Panc1 (cell line): Measurements from ENCODE around the gene RGS10. TPM values are rescaled to one million over a fixed set of nuclear protein-coding genes. Genes with fewer than 3 reads are reported as not detected.

Experiments used
- ATAC-seq: fragments of 200-7000 bp; cut with Tn5 transposase; 2 replicates; pipeline ENCODE4 v1.9.1; 2020; ENCODE audit warnings: mild to moderate bottlenecking, moderate library complexity
- BruUV-seq: library from RNA; stranded (reverse); fragments of 400-500 nt; replicated peaks from 2 replicates; lab custom pipeline; 2021; lab: Mats Ljungman, UMichigan
- CTCF ChIA-PET: fragments of 300-600 bp; sonication (Branson Sonifier 250); formaldehyde crosslinking; loops from one replicate; lab custom pipeline; 2022; ENCODE audit warnings: antibody characterized with exemption; lab: Charles Lee
- POLR2A ChIA-PET: fragments of 300-600 bp; sonication (Branson Sonifier 250); formaldehyde crosslinking; loops from one replicate; lab custom pipeline; 2022; ENCODE audit warnings: antibody characterized with exemption; lab: Charles Lee
- DNase-seq: peaks from one replicate; pipeline ENCODE4 v3.0.0-alpha.2; 2010; ENCODE audit warnings: low read depth, low spot score
- H3K27ac ChIP-seq: 2 replicates; pipeline ENCODE4 v1.5.1; 2011; ENCODE audit warnings: mild to moderate bottlenecking, low read length, inconsistent platforms
- H3K27me3 ChIP-seq: fragments of 200-500 bp; sonication (Bioruptor generic); 2 replicates; pipeline ENCODE4 v1.6.0; 2014; ENCODE audit warnings: low read length, inconsistent platforms; ENCODE audit not compliant: control insufficient read depth, insufficient read depth
- H3K36me3 ChIP-seq: fragments of 200-500 bp; sonication (Bioruptor generic); 2 replicates; pipeline ENCODE4 v1.5.1; 2014; ENCODE audit warnings: inconsistent platforms, mild to moderate bottlenecking, low read length, moderate library complexity; ENCODE audit not compliant: control insufficient read depth, insufficient read depth
- H3K4me1 ChIP-seq: 2 replicates; pipeline ENCODE4 v1.5.1; 2011; ENCODE audit warnings: inconsistent platforms, mild to moderate bottlenecking, low read length, moderate library complexity; ENCODE audit not compliant: control insufficient read depth, insufficient read depth
- H3K4me3 ChIP-seq, 2 experiments: 2 replicates each; pipeline ENCODE4 v1.5.1; 2011 to 2012; ENCODE audit warnings: low read depth in 2 of 2, low read length in 2 of 2, mild to moderate bottlenecking in 2 of 2, inconsistent platforms in 1 of 2, moderate library complexity in 1 of 2
- H3K9me3 ChIP-seq: fragments of 200-500 bp; sonication (Bioruptor generic); 2 replicates; pipeline ENCODE4 v1.5.1; 2014; ENCODE audit warnings: low read depth, mild to moderate bottlenecking, inconsistent platforms, low read length, moderate library complexity; ENCODE audit not compliant: control insufficient read depth, insufficient read depth
- CTCF ChIP-seq: fragments of 450-650 bp; IDR thresholded peaks from 2 replicates; pipeline ENCODE4 v1.5.1; 2017; ENCODE audit warnings: mild to moderate bottlenecking
- POLR2AphosphoS5 ChIP-seq: IDR thresholded peaks from 2 replicates; pipeline ENCODE4 v1.6.1; 2012; ENCODE audit warnings: mild to moderate bottlenecking, low read depth, low read length, moderate library complexity
- REST ChIP-seq, 2 experiments: IDR thresholded peaks; 2 replicates each; pipeline ENCODE4 v1.6.1; 2011 to 2012; ENCODE audit warnings: low read depth in 2 of 2, control low read depth in 1 of 2, low read length in 1 of 2, mild to moderate bottlenecking in 1 of 2, moderate library complexity in 1 of 2; ENCODE audit not compliant: insufficient read depth in 1 of 2
- SIN3A ChIP-seq: IDR thresholded peaks from 2 replicates; pipeline ENCODE4 v1.6.1; 2012; ENCODE audit warnings: low read depth, mild to moderate bottlenecking, low read length, moderate library complexity, borderline replicate concordance; ENCODE audit not compliant: insufficient read depth
- TCF7L2 ChIP-seq: IDR thresholded peaks from 2 replicates; pipeline ENCODE4 v1.6.1; 2011; ENCODE audit warnings: mild to moderate bottlenecking, low read depth, low read length, inconsistent platforms
- in situ Hi-C: cut with HindIII; loops from 2 replicates; pipeline ENCODE4 v1.10.0; 2016; ENCODE audit warnings: low sequenced_read_pairs, low pct_unique_long_range_greater_than_20kb
- intact Hi-C: fragments of 100-400 bp; cut with micrococcal nuclease; formaldehyde crosslinking; loops from one replicate; pipeline ENCODE4 v1.10.0; 2022; ENCODE audit not compliant: unreplicated experiment
- total RNA-seq: library from RNA; stranded (reverse); gene quantifications from one replicate; pipeline ENCODE4 v1.2.1, GENCODE V29; 2021; ENCODE audit not compliant: unreplicated experiment

RGS10 gene
- total RNA-seq, 1 experiment from 2014 or later = 68.6 TPM

- no peak for TF ChIP-seq SIN3A
- TF ChIP-seq TCF7L2 = no peak
- no peak for TF ChIP-seq REST (IDR thresholded peaks at IDR 0.05; ENCODE audit: insufficient read depth in 1 of 2, low read depth in 2 of 2, low read length in 1 of 2)
- no peak for TF ChIP-seq CTCF
- TF ChIP-seq POLR2AphosphoS5 = no peak
- no TSS peak for BruUV-seq
- intact Hi-C loops = no loop called here
- Histone ChIP-seq H3K4me1 (peaks cover 9% of the 10 kb centered on the region), H3K36me3 (no peaks in the 10 kb centered on the region), H3K9me3 (no peaks in the 10 kb centered on the region), H3K27me3 (no peaks in the 10 kb centered on the region), H3K4me3 (no peak overlapping the region), H3K27ac (no peak overlapping the region)
- in situ Hi-C loops = no loop called here
- ChIA-PET POLR2A (no interaction called here), CTCF (no interaction called here)
- no peak for DNase-seq
- ATAC-seq = no peak
These were observed 88.2 kb downstream of the RGS10 start for GRCh38 chr10:119454316-119454715.

- in situ Hi-C loops = no loop called here
- ChIA-PET CTCF (no interaction called here), POLR2A (no interaction called here)
- no TSS peak for BruUV-seq
- DNase-seq (no peak), ATAC-seq (no peak)
- no peak for TF ChIP-seq REST (IDR thresholded peaks at IDR 0.05; ENCODE audit: insufficient read depth in 1 of 2, low read depth in 2 of 2, low read length in 1 of 2)
- TF ChIP-seq TCF7L2 = no peak
- TF ChIP-seq CTCF = no peak
- no peak for TF ChIP-seq SIN3A
- no peak for TF ChIP-seq POLR2AphosphoS5
- intact Hi-C loops = no loop called here
- Histone ChIP-seq H3K9me3 (no peaks in the 10 kb centered on the region), H3K27ac (no peak overlapping the region), H3K4me3 (no peak overlapping the region), H3K4me1 (peaks cover 9% of the 10 kb centered on the region), H3K27me3 (no peaks in the 10 kb centered on the region), H3K36me3 (no peaks in the 10 kb centered on the region)
These were observed 89.2 kb downstream of the RGS10 start for GRCh38 chr10:119453313-119453712.
